GM23248 (cell line): ENCODE data around the gene REV3L. TPM values are rescaled to one million over a fixed set of nuclear protein-coding genes. Genes with fewer than 3 reads are reported as not detected.
"Not testable (repeated sequence)": the region's sequence is repeated elsewhere in the genome, so short reads cannot be mapped to it uniquely, and the experiment has no call there.

Experiments
- DNase-seq: peaks from one replicate; pipeline ENCODE4 v3.0.0-alpha.2; 2015
- H2AFZ ChIP-seq: fragments of 200-600 bp; sonication (generic); 2 replicates; pipeline ENCODE4 v1.6.1; 2016; ENCODE audit warnings: antibody characterized with exemption
- H3F3A ChIP-seq: fragments of 200-600 bp; sonication (generic); 2 replicates; pipeline ENCODE4 v1.6.1; 2016; ENCODE audit warnings: mild to moderate bottlenecking, antibody characterized with exemption, mixed run types; ENCODE audit not compliant: insufficient read depth
- H3K27ac ChIP-seq: fragments of 200-600 bp; sonication (generic); 2 replicates; pipeline ENCODE4 v1.5.1; 2016; ENCODE audit warnings: mild to moderate bottlenecking
- H3K27me3 ChIP-seq: fragments of 200-600 bp; sonication (generic); replicated peaks from 2 replicates; pipeline ENCODE4 v1.6.1; 2016; ENCODE audit warnings: mild to moderate bottlenecking; ENCODE audit not compliant: insufficient read depth
- H3K36me3 ChIP-seq: fragments of 200-600 bp; sonication (generic); 2 replicates; pipeline ENCODE4 v1.6.1; 2016; ENCODE audit warnings: low read depth, mild to moderate bottlenecking
- H3K4me1 ChIP-seq: fragments of 200-600 bp; sonication (generic); 2 replicates; pipeline ENCODE4 v1.6.1; 2016; ENCODE audit warnings: mild to moderate bottlenecking; ENCODE audit not compliant: insufficient read depth
- H3K4me2 ChIP-seq: fragments of 200-600 bp; sonication (generic); one replicate; pipeline ENCODE4 v1.6.1; 2016; ENCODE audit warnings: mild to moderate bottlenecking; ENCODE audit not compliant: unreplicated experiment
- H3K4me3 ChIP-seq: fragments of 200-600 bp; sonication (generic); 2 replicates; pipeline ENCODE4 v1.5.1; 2016; ENCODE audit warnings: mild to moderate bottlenecking
- H3K79me2 ChIP-seq: fragments of 200-600 bp; sonication (generic); 2 replicates; pipeline ENCODE4 v1.6.1; 2016; ENCODE audit warnings: mild to moderate bottlenecking; ENCODE audit not compliant: insufficient read depth
- H3K9ac ChIP-seq: fragments of 200-600 bp; sonication (generic); 2 replicates; pipeline ENCODE4 v1.6.1; 2016; ENCODE audit warnings: mild to moderate bottlenecking
- H3K9me2 ChIP-seq: fragments of 200-600 bp; sonication (generic); 2 replicates; pipeline ENCODE4 v1.6.1; 2016; ENCODE audit warnings: mixed run types, mild to moderate bottlenecking, moderate library complexity; ENCODE audit not compliant: insufficient read depth
- H3K9me3 ChIP-seq: fragments of 200-600 bp; sonication (generic); one replicate; pipeline ENCODE4 v1.6.1; 2017; ENCODE audit warnings: low read depth
- H4K20me1 ChIP-seq: fragments of 200-600 bp; sonication (generic); 2 replicates; pipeline ENCODE4 v1.6.0; 2016; ENCODE audit not compliant: insufficient read depth
- EZH2 ChIP-seq: fragments of 200-600 bp; sonication (generic); IDR thresholded peaks from 2 replicates; pipeline ENCODE4 v1.6.1; 2018; ENCODE audit warnings: antibody characterized with exemption, mild to moderate bottlenecking; ENCODE audit not compliant: insufficient read depth, poor library complexity, severe bottlenecking
- EZH2phosphoT487 ChIP-seq: fragments of 200-600 bp; sonication (generic); IDR thresholded peaks from 2 replicates; pipeline ENCODE4 v1.6.1; 2018; ENCODE audit warnings: antibody characterized with exemption, moderate library complexity, mild to moderate bottlenecking, low read depth; ENCODE audit not compliant: insufficient read depth
- WGBS, 2 experiments: methylation state at CpG; one replicate each; pipeline ENCODE4 v1.1.6; 2015 to 2017; ENCODE audit warnings: low lambda C conversion rate in 2 of 2, low coverage in 1 of 2; ENCODE audit errors: missing lambda C conversion rate in 2 of 2; 5-methylcytosine and 5-hydroxymethylcytosine counted together
- in situ Hi-C: fragments of 300-500 bp; cut with MboI; formaldehyde crosslinking; loops from 2 replicates; pipeline ENCODE4 v1.15.0; 2020
- polyA plus RNA-seq: library from polyadenylated mRNA; unstranded; fragments of >200 nt; fragmentation: Nextera tagmentation; extraction: Ambion mirVana; gene quantifications from 2 replicates; pipeline ENCODE4 v1.2.1, GENCODE V29; 2016
- total RNA-seq: library from RNA; depleted of rRNA; stranded (reverse); fragments of >200 nt; shearing (Covaris generic); gene quantifications from 2 replicates; pipeline ENCODE4 v1.2.3, GENCODE V29; 2014

REV3L gene
- total and polyA plus RNA-seq, 2 experiments from 2014 or later: 25.0 to 25.1 TPM

DNA sequence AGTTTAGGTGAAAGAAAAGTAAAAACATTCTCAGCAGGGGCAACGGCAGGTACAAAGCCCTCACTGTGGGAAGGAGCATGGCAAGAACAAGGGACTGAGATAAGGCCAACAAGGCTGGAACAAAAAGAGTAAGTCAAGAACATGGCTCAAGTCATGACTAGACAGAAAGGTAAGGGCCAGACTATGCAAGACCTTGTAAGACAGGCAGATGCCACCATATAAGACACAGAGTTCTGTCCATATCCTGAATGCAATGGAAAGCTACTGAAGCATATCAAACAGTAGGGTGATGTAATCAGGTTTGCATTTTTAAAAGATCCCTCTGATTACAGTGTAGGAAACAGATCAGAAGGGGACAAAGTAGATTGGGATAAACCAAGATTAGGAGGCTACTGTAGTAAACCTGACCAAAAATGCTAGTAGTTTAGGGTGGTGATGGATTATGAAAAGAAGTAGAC lies 5.5 kb downstream of the REV3L start:
- peak overlapping the region; percentile 64 for H3K4me2 ChIP-seq
- H3K36me3 ChIP-seq: no peaks in the 10 kb centered on the region
- peaks cover 99% of the 10 kb centered on the region for H3K79me2 ChIP-seq
- DNase-seq: peak; percentile 41
- H3K9me3 ChIP-seq: no peaks in the 10 kb centered on the region
- H3K4me1 ChIP-seq: peaks cover 49% of the 10 kb centered on the region
- H2AFZ ChIP-seq: no peak overlapping the region
- H3F3A ChIP-seq: peaks cover 26% of the 10 kb centered on the region; the same call in 1 of the 2 replicates
- H3K4me3 ChIP-seq: peak overlapping the region; percentile 37; the same call in 1 of the 2 replicates
- peak overlapping the region; percentile 98 for H3K27ac ChIP-seq
- no peaks in the 10 kb centered on the region for H3K9me2 ChIP-seq
- no peaks in the 10 kb centered on the region for H3K27me3 ChIP-seq
- H3K9ac ChIP-seq: no peak overlapping the region
- TF ChIP-seq EZH2phosphoT487 (no peak), EZH2 (no peak)
- WGBS, 2 experiments: 29 to 79% methylated on average over 1 of the region's 1 CpG
- in situ Hi-C loops: no loop called here
- H4K20me1 ChIP-seq: peaks cover 4% of the 10 kb centered on the region; the same call in 1 of the 2 replicates

DNA sequence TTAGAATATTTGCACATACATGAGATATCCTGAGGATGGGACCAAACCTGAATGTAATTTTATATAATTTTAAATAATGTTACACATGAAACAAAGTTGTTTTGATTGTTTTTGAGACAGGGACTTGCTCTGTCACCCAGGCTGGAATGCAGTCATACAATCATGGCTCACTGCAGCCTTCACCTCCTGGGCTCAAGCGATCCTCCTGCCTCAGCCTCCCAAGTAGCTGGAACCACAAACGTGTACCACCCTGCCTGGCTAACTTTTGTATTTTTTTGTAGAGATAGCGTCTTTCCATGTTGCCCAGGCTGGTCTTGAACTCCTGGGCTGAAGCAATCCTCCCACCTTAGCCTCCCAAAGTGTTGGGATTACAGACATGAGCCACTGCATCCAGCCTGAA lies 7.0 kb downstream of the REV3L start:
- H3K27me3 ChIP-seq, H3K4me3 ChIP-seq, H3K9me3 ChIP-seq, H3K9ac ChIP-seq, H4K20me1 ChIP-seq, DNase-seq, H3K4me2 ChIP-seq, in situ Hi-C loops, H3K9me2 ChIP-seq, H2AFZ ChIP-seq, H3K27ac ChIP-seq, H3K36me3 ChIP-seq: not testable (repeated sequence)
- H3K79me2 ChIP-seq: peaks cover 100% of the 10 kb centered on the region
- H3F3A ChIP-seq: peaks cover 16% of the 10 kb centered on the region; the same call in 1 of the 2 replicates
- peaks cover 58% of the 10 kb centered on the region for H3K4me1 ChIP-seq
- 61 to 64% methylated on average over 3 of the region's 3 CpGs for WGBS, 2 experiments

DNA sequence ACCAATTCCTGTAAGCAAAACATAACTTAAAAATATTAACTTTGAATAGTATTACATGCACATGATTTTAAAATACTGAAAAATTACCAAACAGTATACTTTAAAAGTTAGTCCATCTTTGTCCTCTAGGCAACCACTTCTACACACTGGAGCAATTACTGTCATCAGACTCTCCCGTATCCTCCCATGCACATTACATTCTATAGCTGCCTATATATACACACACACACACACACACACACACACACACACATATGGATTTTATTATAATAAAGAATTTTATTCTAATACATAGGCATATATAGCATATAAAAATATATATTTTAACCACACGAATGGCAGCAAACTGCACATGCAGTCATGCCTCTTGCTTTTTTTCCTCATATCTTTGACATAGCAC lies 8.2 kb downstream of the REV3L start:
- H3K27ac ChIP-seq: no peak overlapping the region
- H3K9ac ChIP-seq: no peak overlapping the region
- no peak overlapping the region for H3K4me2 ChIP-seq
- TF ChIP-seq EZH2: no peak
- H3F3A ChIP-seq: peaks cover 16% of the 10 kb centered on the region; the same call in 1 of the 2 replicates
- H3K79me2 ChIP-seq: peaks cover 100% of the 10 kb centered on the region
- H3K27me3 ChIP-seq: no peaks in the 10 kb centered on the region
- H3K9me2 ChIP-seq: no peaks in the 10 kb centered on the region
- H3K4me3 ChIP-seq: no peak overlapping the region
- peak; percentile 20 for DNase-seq
- in situ Hi-C loops: no loop called here
- no peak overlapping the region for H2AFZ ChIP-seq
- WGBS, 2 experiments: 38 to 45% methylated on average over 2 of the region's 2 CpGs
- no peaks in the 10 kb centered on the region for H3K9me3 ChIP-seq
- H4K20me1 ChIP-seq: peaks cover 4% of the 10 kb centered on the region; the same call in 1 of the 2 replicates
- H3K36me3 ChIP-seq: no peaks in the 10 kb centered on the region
- H3K4me1 ChIP-seq: peaks cover 46% of the 10 kb centered on the region

DNA sequence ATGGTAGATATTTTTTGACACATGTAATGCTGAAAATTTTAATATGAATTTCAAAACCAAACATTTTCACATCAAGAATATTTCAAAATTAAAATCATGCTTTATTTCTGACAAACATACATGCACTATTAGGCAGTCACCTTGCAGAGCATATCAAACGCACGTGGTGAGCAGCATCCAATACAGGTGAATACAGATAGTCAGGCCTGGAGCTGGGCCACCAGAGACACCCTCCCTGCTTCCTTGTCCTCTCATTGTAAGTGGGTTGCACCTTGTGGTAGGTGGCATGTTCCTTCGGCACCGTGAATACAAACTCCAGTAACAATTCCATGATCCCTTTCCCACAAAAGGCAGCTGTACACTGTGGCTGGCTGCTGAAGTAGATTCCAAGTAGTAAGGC lies 8.9 kb downstream of the REV3L start:
- Histone ChIP-seq H3K4me2 (no peak overlapping the region), H4K20me1 (peaks cover 4% of the 10 kb centered on the region; the same call in 1 of the 2 replicates), H3K4me3 (no peak overlapping the region), H3F3A (peaks cover 22% of the 10 kb centered on the region), H3K4me1 (peaks cover 45% of the 10 kb centered on the region), H3K9me2 (no peaks in the 10 kb centered on the region), H2AFZ (no peak overlapping the region), H3K79me2 (peaks cover 100% of the 10 kb centered on the region), H3K36me3 (no peaks in the 10 kb centered on the region), H3K27me3 (no peaks in the 10 kb centered on the region), H3K27ac (no peak overlapping the region), H3K9me3 (no peaks in the 10 kb centered on the region), H3K9ac (no peak overlapping the region)
- TF ChIP-seq EZH2phosphoT487 (no peak), EZH2 (no peak)
- DNase-seq: no peak
- in situ Hi-C loops: no loop called here
- WGBS, 2 experiments: 50 to 52% methylated on average over 4 of the region's 4 CpGs

DNA sequence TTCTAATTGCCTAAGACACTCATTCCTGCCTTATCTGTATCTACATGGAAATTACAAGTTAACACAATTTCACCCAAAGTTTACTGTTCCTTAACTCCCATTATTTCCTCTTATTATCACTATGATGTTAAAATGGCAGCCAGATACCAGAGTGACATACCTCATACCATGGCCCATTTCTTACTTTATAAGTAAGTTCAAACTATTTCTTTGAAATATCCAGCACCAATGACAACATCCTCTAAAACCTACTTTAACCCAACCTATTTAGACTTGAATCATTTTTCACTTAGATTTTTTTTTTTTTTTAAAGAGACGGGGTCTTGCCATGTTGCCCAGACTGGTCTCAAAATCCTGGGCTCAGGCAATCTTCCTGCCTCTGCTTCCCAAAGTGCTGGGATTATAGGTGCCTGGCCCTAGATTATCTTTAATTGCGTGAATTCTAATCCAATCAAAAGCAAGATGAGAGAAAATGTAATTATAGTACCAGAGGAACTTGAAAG lies 10.0 kb downstream of the REV3L start:
- peak; percentile 16 for DNase-seq
- Histone ChIP-seq H2AFZ (no peak overlapping the region), H3K9me2 (no peaks in the 10 kb centered on the region), H3K79me2 (peaks cover 100% of the 10 kb centered on the region), H3K36me3 (no peaks in the 10 kb centered on the region), H4K20me1 (peaks cover 4% of the 10 kb centered on the region; the same call in 1 of the 2 replicates), H3K9me3 (no peaks in the 10 kb centered on the region), H3K4me3 (no peak overlapping the region; the same call in 1 of the 2 replicates), H3K27me3 (no peaks in the 10 kb centered on the region), H3K9ac (no peak overlapping the region), H3F3A (peaks cover 26% of the 10 kb centered on the region), H3K4me1 (peaks cover 45% of the 10 kb centered on the region), H3K4me2 (no peak overlapping the region), H3K27ac (no peak overlapping the region)
- no peak for TF ChIP-seq EZH2
- no peak for TF ChIP-seq EZH2phosphoT487
- in situ Hi-C loops: no loop called here
- 78 to 82% methylated on average over 2 of the region's 2 CpGs for WGBS, 2 experiments
